AG10803 (cell line): ENCODE measurements around the gene UCN2.

ENCODE experiments used
- DNase-seq: peaks from one replicate; pipeline ENCODE4 v3.0.0; 2010; ENCODE audit warnings: low read depth
- H3K4me3 ChIP-seq: 2 replicates; pipeline ENCODE4 v1.5.1; 2011; ENCODE audit warnings: mild to moderate bottlenecking, low read length, control low read depth
- TF ChIP-seq, protein P1 (sequence below): conservative IDR thresholded peaks from 2 replicates; pipeline ENCODE4 v1.5.1; 2011; ENCODE audit warnings: mild to moderate bottlenecking, low read length, control low read depth, inconsistent platforms

Gene UCN2

DNA sequence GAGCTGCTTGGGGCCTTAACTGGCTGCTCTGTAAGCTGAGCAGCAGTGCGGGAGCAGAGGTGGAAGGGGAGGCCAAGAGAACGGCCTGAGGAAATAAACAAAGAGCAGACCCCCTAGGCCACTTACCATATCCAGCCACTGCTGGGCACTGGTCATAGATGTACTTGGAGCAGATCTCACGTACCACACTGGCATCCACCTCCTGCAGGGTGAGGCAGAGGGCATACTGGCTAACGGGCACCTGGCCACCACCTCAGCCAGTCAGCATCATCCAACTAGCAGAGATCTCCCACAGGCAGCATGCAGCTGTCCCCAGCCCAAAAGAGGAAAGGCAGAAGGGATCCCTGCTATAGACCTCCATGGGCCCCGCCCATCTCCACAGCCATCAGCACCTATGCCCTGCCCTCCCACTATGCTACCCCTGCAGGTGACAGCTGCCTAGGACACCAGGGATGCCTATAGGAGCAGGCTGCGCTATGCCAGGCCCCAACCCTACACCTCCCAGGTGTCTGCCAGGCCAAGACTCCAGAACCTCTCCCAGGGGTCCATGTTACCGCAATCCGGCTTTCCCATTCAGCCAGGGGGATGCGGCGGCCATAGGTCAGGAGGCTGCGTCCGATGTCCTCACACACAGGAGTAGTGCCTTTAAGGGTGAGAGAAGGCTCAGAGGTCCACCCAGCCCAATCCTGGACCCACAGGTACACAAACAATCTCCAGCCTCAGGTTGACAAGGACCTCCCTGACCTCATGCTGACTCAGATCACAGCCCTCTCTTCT is 36.1 kb upstream of the UCN2 start:
- H3K4me3 ChIP-seq, result no peak overlapping the region
- TF ChIP-seq, protein P1, sequence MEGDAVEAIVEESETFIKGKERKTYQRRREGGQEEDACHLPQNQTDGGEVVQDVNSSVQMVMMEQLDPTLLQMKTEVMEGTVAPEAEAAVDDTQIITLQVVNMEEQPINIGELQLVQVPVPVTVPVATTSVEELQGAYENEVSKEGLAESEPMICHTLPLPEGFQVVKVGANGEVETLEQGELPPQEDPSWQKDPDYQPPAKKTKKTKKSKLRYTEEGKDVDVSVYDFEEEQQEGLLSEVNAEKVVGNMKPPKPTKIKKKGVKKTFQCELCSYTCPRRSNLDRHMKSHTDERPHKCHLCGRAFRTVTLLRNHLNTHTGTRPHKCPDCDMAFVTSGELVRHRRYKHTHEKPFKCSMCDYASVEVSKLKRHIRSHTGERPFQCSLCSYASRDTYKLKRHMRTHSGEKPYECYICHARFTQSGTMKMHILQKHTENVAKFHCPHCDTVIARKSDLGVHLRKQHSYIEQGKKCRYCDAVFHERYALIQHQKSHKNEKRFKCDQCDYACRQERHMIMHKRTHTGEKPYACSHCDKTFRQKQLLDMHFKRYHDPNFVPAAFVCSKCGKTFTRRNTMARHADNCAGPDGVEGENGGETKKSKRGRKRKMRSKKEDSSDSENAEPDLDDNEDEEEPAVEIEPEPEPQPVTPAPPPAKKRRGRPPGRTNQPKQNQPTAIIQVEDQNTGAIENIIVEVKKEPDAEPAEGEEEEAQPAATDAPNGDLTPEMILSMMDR, result no peak
- DNase-seq, result no peak

DNA sequence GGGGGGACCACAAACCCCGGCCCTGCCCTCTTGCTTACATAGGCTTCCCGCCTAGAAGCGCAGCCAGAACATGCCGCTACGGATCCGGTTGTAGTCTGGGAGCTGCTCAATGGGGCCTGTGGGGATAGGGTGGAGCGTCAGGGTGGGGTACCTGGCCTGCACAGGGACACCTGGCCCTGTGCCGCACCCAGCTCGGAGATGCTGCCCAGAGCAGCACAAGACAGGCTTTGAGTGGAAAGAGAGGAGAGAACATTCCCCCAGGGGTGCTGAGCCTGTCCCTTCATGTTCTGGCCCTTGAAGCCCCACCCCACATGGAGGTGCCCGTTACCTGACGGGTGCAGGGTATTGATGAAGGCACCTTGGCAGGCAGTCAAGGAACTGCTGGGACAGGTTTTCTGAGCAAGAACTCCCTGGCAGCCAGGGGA is 35.5 kb upstream of the UCN2 start:
- DNase-seq, result no peak
- H3K4me3 ChIP-seq, result peak overlapping the region; percentile 26
- TF ChIP-seq, protein P1, result no peak

- peak; percentile 94 for DNase-seq
- peak overlapping the region; percentile 31 for H3K4me3 ChIP-seq
- TF ChIP-seq, protein P1, result no peak
Observed at GRCh38 chr3:48598323-48599076, 34.9 kb upstream of the UCN2 start.

DNA sequence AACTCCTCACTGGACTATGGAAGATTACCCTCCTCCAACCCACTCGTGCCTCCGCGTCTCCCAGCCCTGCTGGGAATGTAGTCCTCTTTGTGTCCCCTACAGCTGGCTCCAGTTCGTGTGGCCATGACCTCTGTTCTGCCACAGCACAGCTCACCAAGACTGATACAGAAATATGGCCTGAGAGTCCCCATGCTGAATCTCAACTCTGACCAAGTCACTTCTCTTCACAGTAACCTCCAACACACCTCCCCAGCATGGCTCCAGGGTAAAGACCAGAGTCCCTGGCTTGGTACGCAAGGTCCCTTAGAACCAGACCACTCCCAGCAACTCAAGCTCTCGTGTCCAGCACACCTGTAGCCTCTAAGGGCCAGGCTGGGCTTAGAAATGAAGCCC is 33.8 kb upstream of the UCN2 start:
- DNase-seq, result no peak
- no peak overlapping the region for H3K4me3 ChIP-seq
- TF ChIP-seq, protein P1, result no peak

- no peak for DNase-seq
- TF ChIP-seq, protein P1, result no peak
- no peak overlapping the region for H3K4me3 ChIP-seq
Observed at GRCh38 chr3:48596676-48597407, 33.3 kb upstream of the UCN2 start.

GRCh38 chr3:48596157-48596556 is 32.6 kb upstream of the UCN2 start:
- H3K4me3 ChIP-seq, result no peak overlapping the region
- TF ChIP-seq, protein P1, result no peak
- no peak for DNase-seq
